ENCODE data around the gene ZNF518A.

ZNF518A gene

GRCh38 chr10:96092999-96093767 lies 36.9 kb upstream of the ZNF518A start:
- 100% methylated on average over 1 of the region's 8 CpGs for WGBS (ENCODE audit: insufficient coverage)
- Histone ChIP-seq H3K27ac (ENCODE audit: insufficient read depth in 1 of 2, low read depth in 1 of 2, low read length in 2 of 2, poor library complexity in 1 of 2, severe bottlenecking in 2 of 2) (no peak overlapping the region), H3K36me3 (ENCODE audit: control insufficient read depth in 4 of 4, insufficient read depth in 4 of 4, low read length in 3 of 4) (no peaks in the 10 kb centered on the region), H3K4me3 (ENCODE audit: control insufficient read depth in 1 of 7, extremely low read depth in 1 of 7, insufficient read depth in 4 of 7, low read depth in 2 of 7, low read length in 6 of 7) (no peak overlapping the region), H3K9me3 (ENCODE audit: control extremely low read depth in 1 of 5, control insufficient read depth in 4 of 5, insufficient read depth in 2 of 5, low read depth in 1 of 5, low read length in 4 of 5) (peaks cover 2 to 20% (median 6%) of the 10 kb centered on the region in 5 experiments), H3K27me3 (replicated peaks in 2 of 5; ENCODE audit: control insufficient read depth in 4 of 5, insufficient read depth in 5 of 5, low read length in 4 of 5) (peaks cover 0 to 54% (median 14%) of the 10 kb centered on the region in 5 experiments), H3K4me1 (ENCODE audit: control extremely low read depth in 1 of 4, control insufficient read depth in 4 of 4, insufficient read depth in 4 of 4, low read length in 3 of 4) (peaks cover 0 to 9% (median 6%) of the 10 kb centered on the region in 4 experiments)
- no peak for DNase-seq
- CTCF ChIA-PET: no interaction called here
- POLR2A ChIA-PET: no interaction called here

- CTCF ChIA-PET: no interaction called here
- H3K36me3 ChIP-seq (ENCODE audit: control insufficient read depth in 4 of 4, insufficient read depth in 4 of 4, low read length in 3 of 4): no peaks in the 10 kb centered on the region
- H3K27me3 ChIP-seq (replicated peaks in 2 of 5; ENCODE audit: control insufficient read depth in 4 of 5, insufficient read depth in 5 of 5, low read length in 4 of 5): peaks cover 0 to 58% (median 16%) of the 10 kb centered on the region in 5 experiments
- DNase-seq: no peak
- POLR2A ChIA-PET: no interaction called here
- H3K4me3 ChIP-seq (ENCODE audit: control insufficient read depth in 1 of 7, extremely low read depth in 1 of 7, insufficient read depth in 4 of 7, low read depth in 2 of 7, low read length in 6 of 7): no peak overlapping the region
- peaks cover 0 to 9% (median 6%) of the 10 kb centered on the region in 4 experiments for H3K4me1 ChIP-seq (ENCODE audit: control extremely low read depth in 1 of 4, control insufficient read depth in 4 of 4, insufficient read depth in 4 of 4, low read length in 3 of 4)
- peaks cover 2 to 20% (median 6%) of the 10 kb centered on the region in 5 experiments for H3K9me3 ChIP-seq (ENCODE audit: control extremely low read depth in 1 of 5, control insufficient read depth in 4 of 5, insufficient read depth in 2 of 5, low read depth in 1 of 5, low read length in 4 of 5)
- WGBS (ENCODE audit: insufficient coverage): 100% methylated on average over 1 of the region's 2 CpGs
- H3K27ac ChIP-seq (ENCODE audit: insufficient read depth in 1 of 2, low read depth in 1 of 2, low read length in 2 of 2, poor library complexity in 1 of 2, severe bottlenecking in 2 of 2): no peak overlapping the region
These were observed 36.1 kb upstream of the ZNF518A start for GRCh38 chr10:96093948-96094347.

GRCh38 chr10:96096958-96097357 lies 33.1 kb upstream of the ZNF518A start:
- WGBS (ENCODE audit: insufficient coverage): no CpG with 5 or more reads among the region's 1 CpG
- Histone ChIP-seq H3K4me3 (ENCODE audit: control insufficient read depth in 1 of 7, extremely low read depth in 1 of 7, insufficient read depth in 4 of 7, low read depth in 2 of 7, low read length in 6 of 7) (no peak overlapping the region), H3K27ac (ENCODE audit: insufficient read depth in 1 of 2, low read depth in 1 of 2, low read length in 2 of 2, poor library complexity in 1 of 2, severe bottlenecking in 2 of 2) (no peak overlapping the region), H3K9me3 (ENCODE audit: control extremely low read depth in 1 of 5, control insufficient read depth in 4 of 5, insufficient read depth in 2 of 5, low read depth in 1 of 5, low read length in 4 of 5) (peaks cover 0 to 13% (median 2%) of the 10 kb centered on the region in 5 experiments), H3K27me3 (replicated peaks in 2 of 5; ENCODE audit: control insufficient read depth in 4 of 5, insufficient read depth in 5 of 5, low read length in 4 of 5) (peaks cover 3 to 77% (median 23%) of the 10 kb centered on the region in 5 experiments), H3K4me1 (ENCODE audit: control extremely low read depth in 1 of 4, control insufficient read depth in 4 of 4, insufficient read depth in 4 of 4, low read length in 3 of 4) (no peaks in the 10 kb centered on the region), H3K36me3 (ENCODE audit: control insufficient read depth in 4 of 4, insufficient read depth in 4 of 4, low read length in 3 of 4) (no peaks in the 10 kb centered on the region)
- ChIA-PET POLR2A (no interaction called here), CTCF (interaction anchor here (1.4 kb wide), 1 partner anchor 80 kb away, joined by 3 read pairs; no protein-coding TSS in a partner anchor)
- DNase-seq: no peak

- Histone ChIP-seq H3K36me3 (ENCODE audit: control insufficient read depth in 4 of 4, insufficient read depth in 4 of 4, low read length in 3 of 4) (no peaks in the 10 kb centered on the region), H3K27me3 (replicated peaks in 2 of 5; ENCODE audit: control insufficient read depth in 4 of 5, insufficient read depth in 5 of 5, low read length in 4 of 5) (peaks cover 3 to 75% (median 19%) of the 10 kb centered on the region in 5 experiments), H3K9me3 (ENCODE audit: control extremely low read depth in 1 of 5, control insufficient read depth in 4 of 5, insufficient read depth in 2 of 5, low read depth in 1 of 5, low read length in 4 of 5) (peaks cover 0 to 13% (median 0%) of the 10 kb centered on the region in 5 experiments), H3K4me3 (ENCODE audit: control insufficient read depth in 1 of 7, extremely low read depth in 1 of 7, insufficient read depth in 4 of 7, low read depth in 2 of 7, low read length in 6 of 7) (no peak overlapping the region), H3K4me1 (ENCODE audit: control extremely low read depth in 1 of 4, control insufficient read depth in 4 of 4, insufficient read depth in 4 of 4, low read length in 3 of 4) (no peaks in the 10 kb centered on the region), H3K27ac (ENCODE audit: insufficient read depth in 1 of 2, low read depth in 1 of 2, low read length in 2 of 2, poor library complexity in 1 of 2, severe bottlenecking in 2 of 2) (no peak overlapping the region)
- DNase-seq: no peak
- CTCF ChIA-PET: interaction anchor here (1.4 kb wide), 1 partner anchor 81 kb away, joined by 3 read pairs; no protein-coding TSS in a partner anchor
- POLR2A ChIA-PET: no interaction called here
- WGBS (ENCODE audit: insufficient coverage): 100% methylated on average over 1 of the region's 3 CpGs
These were observed 32.2 kb upstream of the ZNF518A start for GRCh38 chr10:96097865-96098264.

- 100% methylated on average over 2 of the region's 3 CpGs for WGBS (ENCODE audit: insufficient coverage)
- H3K27me3 ChIP-seq (replicated peaks in 2 of 5; ENCODE audit: control insufficient read depth in 4 of 5, insufficient read depth in 5 of 5, low read length in 4 of 5): peaks cover 1 to 49% (median 14%) of the 10 kb centered on the region in 5 experiments
- H3K4me1 ChIP-seq (ENCODE audit: control extremely low read depth in 1 of 4, control insufficient read depth in 4 of 4, insufficient read depth in 4 of 4, low read length in 3 of 4): no peaks in the 10 kb centered on the region
- DNase-seq: no peak
- peaks cover 3 to 23% (median 8%) of the 10 kb centered on the region in 5 experiments for H3K9me3 ChIP-seq (ENCODE audit: control extremely low read depth in 1 of 5, control insufficient read depth in 4 of 5, insufficient read depth in 2 of 5, low read depth in 1 of 5, low read length in 4 of 5)
- POLR2A ChIA-PET: no interaction called here
- CTCF ChIA-PET: interaction anchor here (1.1 kb wide), 1 partner anchor 11 kb away, joined by 3 read pairs; no protein-coding TSS in a partner anchor
- H3K27ac ChIP-seq (ENCODE audit: insufficient read depth in 1 of 2, low read depth in 1 of 2, low read length in 2 of 2, poor library complexity in 1 of 2, severe bottlenecking in 2 of 2): no peak overlapping the region
- no peak overlapping the region for H3K4me3 ChIP-seq (ENCODE audit: control insufficient read depth in 1 of 7, extremely low read depth in 1 of 7, insufficient read depth in 4 of 7, low read depth in 2 of 7, low read length in 6 of 7)
- no peaks in the 10 kb centered on the region for H3K36me3 ChIP-seq (ENCODE audit: control insufficient read depth in 4 of 4, insufficient read depth in 4 of 4, low read length in 3 of 4)
These were observed 22.5 kb upstream of the ZNF518A start for GRCh38 chr10:96107623-96108038.

GRCh38 chr10:96112531-96112930 lies 17.6 kb upstream of the ZNF518A start:
- ChIA-PET CTCF (interaction anchor here (1.1 kb wide), 1 partner anchor 98 kb away, joined by 3 read pairs; no protein-coding TSS in a partner anchor), POLR2A (no interaction called here)
- Histone ChIP-seq H3K36me3 (ENCODE audit: control insufficient read depth in 4 of 4, insufficient read depth in 4 of 4, low read length in 3 of 4) (no peaks in the 10 kb centered on the region), H3K27ac (ENCODE audit: insufficient read depth in 1 of 2, low read depth in 1 of 2, low read length in 2 of 2, poor library complexity in 1 of 2, severe bottlenecking in 2 of 2) (no peak overlapping the region), H3K9me3 (ENCODE audit: control extremely low read depth in 1 of 5, control insufficient read depth in 4 of 5, insufficient read depth in 2 of 5, low read depth in 1 of 5, low read length in 4 of 5) (peaks cover 5 to 27% (median 8%) of the 10 kb centered on the region in 5 experiments), H3K4me3 (ENCODE audit: control insufficient read depth in 1 of 7, extremely low read depth in 1 of 7, insufficient read depth in 4 of 7, low read depth in 2 of 7, low read length in 6 of 7) (no peak overlapping the region), H3K4me1 (ENCODE audit: control extremely low read depth in 1 of 4, control insufficient read depth in 4 of 4, insufficient read depth in 4 of 4, low read length in 3 of 4) (no peaks in the 10 kb centered on the region), H3K27me3 (replicated peaks in 2 of 5; ENCODE audit: control insufficient read depth in 4 of 5, insufficient read depth in 5 of 5, low read length in 4 of 5) (peaks cover 0 to 54% (median 8%) of the 10 kb centered on the region in 5 experiments)
- 95% methylated on average over 5 of the region's 7 CpGs for WGBS (ENCODE audit: insufficient coverage)
- DNase-seq: no peak

All from common myeloid progenitor, CD34-positive (primary cell).